HG03571 (cell line): ENCODE data around the gene TEX22.

ENCODE experiments used
- ATAC-seq: cut with Tn5 transposase; IDR thresholded peaks from one replicate; pipeline ENCODE4 v1.9.1; 2021; ENCODE audit not compliant: unreplicated experiment

Gene TEX22

DNA sequence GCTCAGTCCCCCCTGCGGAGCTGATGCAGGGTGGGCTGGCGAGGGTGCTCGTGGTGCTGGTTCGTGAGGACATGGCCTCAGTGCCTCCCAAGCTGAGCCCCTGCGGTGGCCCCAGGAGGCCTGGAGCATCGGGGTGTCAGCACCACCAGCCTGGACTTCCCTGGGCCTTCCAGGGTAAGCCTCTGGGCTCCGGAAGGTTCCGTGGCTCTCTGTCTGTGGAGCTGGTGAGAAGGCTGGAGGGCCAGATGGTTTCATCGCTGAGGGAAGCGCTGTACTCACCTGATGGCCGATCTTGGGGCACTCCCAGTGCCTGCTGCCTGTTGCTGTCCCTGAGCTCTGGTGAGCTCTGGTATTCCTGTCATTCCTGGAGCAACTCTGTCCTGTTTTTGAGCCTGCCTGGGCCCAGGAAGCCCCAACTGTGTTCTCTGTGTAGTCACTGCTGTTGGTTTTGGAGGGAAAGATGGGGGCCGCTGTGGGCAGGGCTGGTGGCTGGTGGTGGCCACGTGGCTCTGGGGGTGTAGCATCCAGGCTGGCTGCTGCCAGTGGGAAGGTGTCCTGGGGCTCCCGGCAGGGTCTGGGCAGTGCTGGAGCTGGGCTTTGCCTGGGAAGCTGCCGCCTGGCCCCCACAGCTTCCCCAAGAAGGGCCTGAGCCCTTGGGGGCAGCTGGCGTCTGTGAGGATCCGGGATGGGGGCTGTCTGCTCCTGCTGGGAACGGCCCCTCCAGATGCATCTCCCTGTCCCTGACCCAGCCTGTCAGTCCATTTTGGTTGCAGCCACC, 39.6 kb downstream of the TEX22 start:
- no peak for ATAC-seq

DNA sequence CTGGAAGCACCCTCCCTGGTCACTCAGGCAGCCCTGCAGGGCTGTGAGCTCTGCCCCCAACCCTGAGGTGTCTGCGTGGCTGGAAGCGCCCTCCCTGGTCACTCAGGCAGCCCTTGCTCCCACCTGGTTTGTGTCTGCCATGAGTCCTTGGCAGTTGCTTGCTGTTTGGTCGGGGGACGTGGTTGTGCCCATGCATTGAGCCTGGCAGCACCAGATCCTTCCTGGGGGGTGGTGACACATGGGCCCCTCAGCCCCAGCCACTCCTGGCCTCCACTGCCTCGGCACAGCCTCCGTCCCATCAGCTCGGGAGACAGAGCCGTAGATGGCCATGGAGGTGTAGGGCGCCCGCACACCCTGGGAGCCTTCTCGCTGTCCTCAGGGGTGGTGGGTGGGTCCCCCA, 40.8 kb downstream of the TEX22 start:
- no peak for ATAC-seq

DNA sequence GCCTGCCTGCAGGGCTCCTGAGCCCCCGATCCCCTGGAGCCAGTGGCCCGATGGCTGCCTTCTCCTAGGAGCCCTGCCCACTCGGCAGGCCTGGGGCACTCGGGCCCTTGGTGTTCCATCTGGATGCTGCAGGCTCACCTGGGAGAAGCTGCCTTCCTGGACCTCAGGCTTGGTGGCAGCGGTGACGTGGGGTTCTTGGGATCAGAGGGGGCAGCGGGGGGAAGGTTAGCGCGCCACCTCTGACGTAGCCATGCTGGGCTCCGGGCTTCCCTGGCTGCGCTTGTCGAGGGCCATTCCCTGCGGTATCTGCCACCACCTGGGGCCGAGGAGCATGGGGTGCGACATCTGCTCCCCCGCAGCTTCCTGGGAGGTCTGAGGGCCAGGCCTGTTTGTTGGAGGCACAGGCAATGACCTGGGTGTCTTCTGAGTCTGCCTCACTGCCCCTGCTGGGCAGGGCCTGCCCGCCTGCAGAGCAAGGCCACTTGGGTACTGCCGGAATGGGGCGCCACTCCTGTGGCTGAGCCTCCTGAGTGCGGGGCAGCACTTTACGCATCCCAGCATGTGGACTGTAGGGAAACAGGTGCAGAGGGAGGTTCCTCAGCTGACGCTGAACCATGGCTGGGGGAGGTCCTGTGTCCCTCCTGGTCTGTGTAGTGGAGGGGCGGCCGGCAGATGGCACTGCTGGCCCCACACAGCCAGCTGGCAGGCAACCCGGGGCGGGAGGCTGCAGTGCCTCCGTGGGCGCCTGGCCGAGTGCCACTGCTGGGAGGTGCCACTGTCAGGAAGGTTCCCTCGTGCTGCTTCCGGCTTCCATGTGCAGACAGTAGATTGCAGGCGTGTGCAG, 41.6 kb downstream of the TEX22 start:
- ATAC-seq, result no peak

DNA sequence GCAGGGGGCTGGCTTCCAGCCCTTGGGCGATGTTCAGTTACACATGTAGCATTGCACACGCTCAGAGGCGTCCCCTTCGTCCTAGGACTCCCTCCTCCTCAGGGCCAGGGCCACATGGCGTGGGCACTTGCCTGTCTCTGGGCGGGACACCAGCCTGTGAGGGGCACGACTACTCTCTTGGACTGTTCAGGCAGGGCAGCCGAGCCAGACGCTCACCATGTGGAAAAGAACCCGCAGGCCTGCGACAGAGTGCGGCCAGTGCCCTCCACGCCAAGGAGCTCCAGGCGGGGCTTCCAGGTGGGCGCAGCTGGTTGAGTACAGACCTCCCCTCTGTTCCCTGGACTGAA, 42.2 kb downstream of the TEX22 start:
- no peak for ATAC-seq

DNA sequence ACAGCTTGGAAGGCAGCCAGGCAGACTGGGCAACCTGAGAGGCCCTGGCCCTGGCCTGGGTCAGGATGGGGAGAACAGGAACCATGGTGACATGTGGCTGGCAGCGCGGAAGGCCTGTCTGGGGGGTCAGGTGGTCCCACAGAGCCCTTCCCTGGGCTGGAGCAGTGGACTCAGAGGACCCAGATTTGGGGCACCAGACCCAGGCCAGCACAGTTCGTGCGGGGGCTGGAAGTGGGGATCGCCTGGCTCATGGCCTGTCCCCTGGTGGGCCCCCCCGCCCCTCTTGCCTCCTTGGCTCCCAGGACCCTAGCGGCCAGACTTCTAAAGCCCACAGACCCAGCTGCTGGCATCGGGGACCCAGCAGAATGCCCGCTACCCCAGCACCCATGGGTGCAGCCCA, 42.7 kb downstream of the TEX22 start:
- ATAC-seq, result no peak

DNA sequence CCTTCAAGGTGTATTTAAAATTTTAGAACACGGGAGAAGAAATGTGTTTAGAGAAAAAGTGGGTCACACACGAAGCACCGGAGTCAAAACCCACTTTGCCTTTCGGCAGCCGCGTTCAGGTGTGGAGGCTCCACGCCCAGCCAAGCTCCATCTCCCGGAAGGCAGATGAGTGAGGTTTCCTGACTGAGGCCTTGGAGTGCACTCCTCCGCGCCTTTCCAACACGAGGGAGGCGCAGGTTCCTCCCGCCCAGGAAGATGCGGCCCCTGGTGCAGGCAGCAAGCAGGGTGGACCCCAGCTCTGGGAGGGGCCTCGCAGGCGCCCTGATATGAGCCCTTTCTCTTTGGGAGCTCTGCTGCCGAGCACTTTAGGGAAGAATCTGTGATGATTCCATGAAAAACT, 43.8 kb downstream of the TEX22 start:
- ATAC-seq, result no peak

DNA sequence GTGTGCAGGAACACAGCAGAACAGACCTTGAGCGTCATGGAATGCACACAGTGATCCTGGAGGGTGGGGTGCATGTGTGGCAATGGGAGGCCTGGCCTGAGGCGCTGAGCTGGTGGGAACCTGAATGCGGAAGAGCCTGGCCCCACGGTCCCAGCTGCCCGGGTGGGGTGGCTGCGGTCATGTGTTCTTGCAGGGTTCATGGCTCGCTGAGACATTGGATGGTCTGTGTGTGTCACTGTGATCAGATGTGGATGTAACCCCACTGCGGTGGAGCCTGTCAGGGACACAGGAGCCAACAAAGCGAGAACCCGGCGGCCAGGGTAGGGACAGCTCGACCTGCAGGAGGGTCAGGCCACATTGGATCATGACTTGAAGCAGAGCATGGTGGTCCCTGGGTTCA, 44.5 kb downstream of the TEX22 start:
- ATAC-seq, result no peak

DNA sequence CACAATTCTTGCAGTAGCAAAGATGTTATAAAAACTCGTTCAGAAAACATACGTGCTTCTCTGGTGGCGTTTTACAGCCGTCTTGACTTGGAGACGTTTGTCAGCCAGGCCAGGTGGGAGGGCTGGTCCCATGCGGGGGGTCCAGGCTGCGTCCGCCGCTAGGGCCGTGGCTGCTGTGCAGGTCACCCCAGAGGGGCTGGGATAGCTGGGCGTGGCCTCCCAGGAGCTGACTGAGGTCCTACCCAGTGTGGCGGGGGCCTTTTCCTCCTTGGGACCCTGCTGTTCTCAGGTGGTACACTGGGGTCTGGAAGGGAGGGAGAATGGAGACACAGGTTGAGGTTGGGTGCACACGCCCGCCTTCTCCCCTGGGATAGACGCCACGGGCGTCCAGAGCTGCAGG, 46.5 kb downstream of the TEX22 start:
- no peak for ATAC-seq

DNA sequence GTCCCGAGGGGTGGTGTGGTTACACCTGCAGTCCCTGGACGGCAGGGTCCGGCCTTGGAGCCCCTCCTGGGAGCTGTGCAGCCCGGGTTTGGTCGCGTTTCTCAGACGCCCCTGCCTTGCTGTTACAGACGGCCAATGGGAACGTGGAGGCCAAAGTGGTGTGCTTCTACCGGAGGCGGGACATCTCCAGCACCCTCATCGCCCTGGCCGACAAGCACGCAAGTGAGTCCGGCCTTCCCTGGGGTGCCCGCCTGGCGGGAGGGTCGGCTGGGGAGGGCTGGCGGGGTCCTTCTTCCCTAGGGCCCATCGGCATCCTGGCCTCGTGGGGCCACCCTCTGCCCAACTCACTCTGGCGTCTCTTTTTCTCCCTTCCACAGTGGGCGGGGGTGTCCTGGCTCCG, 47.0 kb downstream of the TEX22 start:
- no peak for ATAC-seq

DNA sequence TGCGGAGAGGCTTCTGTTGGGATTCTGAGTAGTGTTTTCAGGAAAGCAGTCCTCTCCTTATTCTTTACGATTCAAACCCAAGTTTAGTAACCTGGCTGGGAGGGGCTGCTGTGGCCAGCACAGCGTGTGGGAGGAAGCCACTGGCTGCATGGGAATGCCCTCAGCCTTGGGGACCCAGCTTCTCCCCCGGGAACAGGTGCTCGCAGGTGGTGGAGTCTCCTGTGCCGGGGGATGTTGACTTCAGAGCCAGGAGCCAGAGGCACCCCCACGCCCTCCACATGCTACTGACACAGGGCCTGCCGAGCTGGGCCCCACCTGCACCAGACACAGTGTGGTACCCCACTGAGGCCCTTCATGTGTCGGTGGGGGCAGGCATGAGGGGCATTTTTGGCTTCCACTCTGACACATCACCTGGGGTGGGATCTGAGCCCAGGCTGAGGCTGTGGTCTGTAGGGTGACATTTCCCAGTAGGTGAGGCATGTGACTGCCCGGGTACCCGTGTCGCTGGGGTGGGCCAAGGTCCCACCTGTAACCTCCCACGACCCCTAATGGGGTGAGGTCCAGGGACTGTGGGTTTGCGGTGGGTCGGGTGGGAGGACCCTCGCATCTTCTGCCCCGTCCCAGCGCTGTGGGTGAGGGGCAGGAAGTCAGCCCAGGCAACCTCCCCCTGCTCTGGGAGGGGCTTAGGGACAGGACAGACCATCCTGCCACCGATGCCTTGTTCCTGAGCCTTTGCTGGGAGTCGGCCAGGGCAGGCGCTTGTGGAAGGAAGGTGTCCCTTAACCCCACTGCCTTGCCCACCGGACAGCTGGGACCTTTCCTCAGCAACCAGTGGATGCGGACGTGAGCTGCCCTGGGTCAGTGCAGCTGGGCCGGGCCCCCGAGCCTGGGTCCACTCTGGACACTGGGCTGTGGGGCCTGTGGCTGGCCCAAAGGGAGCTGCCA, 47.8 kb downstream of the TEX22 start:
- no peak for ATAC-seq

DNA sequence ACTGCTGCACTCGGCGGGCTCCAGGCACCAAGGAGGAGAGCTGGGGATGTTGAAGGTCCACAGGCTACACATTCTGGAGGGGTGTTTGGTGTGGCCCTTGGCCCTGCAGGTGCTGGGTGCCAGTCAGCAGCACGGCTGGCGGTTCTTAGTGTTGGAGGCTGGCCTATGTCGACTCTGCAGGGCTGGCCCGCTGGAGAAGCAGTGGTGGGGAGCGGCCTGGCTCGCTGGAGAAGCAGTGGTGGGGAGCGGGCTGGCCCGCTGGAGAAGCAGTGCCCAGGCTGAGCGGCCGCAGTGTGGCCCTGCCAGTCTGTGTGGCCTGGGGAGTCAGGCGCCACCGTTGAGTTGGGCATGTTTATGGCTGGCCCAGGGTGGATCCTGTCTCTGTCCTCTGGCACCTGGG, 48.6 kb downstream of the TEX22 start:
- ATAC-seq, result no peak

DNA sequence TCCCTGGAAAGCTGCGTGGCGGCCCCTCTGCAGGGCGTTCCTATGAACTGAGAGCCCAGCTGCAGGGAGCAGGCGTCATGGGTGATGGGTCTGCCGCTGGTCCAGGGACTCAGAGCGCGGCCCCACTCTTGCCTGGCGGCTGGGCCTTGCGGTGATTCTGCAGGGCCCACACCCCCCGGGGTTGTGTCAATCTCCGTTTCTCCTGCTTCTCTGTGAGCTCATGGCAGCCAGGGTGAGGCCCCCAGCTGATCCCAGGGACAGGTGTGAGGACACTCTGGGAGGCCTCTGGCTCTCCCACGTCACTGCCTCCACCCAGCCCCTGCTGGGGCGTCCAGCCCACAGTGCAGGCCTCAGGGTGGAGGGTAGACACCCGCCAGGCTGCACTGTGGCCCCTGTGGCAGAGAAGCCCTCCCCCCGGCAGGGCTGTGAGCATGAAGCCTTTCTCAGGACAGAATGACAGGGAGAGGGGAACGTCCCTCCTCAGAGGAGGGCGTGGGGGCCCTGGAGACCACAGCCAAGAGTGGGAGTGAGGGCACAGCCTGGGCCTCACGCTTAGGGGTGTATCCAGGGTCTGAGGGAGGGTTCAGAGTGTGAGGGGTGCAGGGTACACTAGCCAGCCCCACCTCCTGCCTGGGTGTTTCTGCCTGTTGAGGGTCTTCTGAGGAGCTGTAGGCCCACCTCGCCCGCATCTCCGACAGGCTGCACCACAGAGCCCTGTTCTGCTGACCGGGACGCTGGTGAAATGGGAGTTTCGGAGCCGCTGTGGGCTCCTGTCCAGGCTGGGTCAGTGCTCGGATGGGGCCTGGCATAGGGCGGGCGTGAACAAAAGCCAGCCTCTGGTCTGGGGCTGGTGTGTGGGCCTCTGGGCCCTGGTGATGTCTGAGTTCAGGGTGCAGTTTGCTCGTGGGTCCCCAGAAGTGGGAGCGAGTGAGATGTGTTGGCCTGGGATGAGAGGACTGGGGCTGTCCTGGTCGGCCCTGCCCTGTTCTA, 49.6 kb downstream of the TEX22 start:
- ATAC-seq, result no peak

DNA sequence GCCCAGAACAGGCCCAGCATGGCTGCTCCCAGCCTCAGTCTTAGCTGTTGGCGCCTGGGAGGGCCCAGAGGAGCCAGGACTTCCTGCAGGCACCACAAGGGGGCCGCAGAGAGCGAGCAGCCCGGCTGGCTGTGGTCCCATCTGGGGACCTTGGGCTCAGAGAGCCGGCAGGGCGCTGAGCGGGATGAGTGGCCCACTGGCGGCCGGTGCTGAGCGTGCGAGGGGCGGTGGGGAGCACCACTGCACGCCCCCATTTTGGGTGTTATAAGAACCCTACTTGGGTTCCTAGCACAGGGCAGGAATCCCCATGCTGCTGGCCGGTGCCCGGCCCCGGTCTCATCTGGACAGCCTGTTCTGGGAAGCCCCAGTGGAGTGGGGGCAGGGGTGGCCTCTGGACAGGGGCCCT, 50.4 kb downstream of the TEX22 start:
- ATAC-seq, result no peak

DNA sequence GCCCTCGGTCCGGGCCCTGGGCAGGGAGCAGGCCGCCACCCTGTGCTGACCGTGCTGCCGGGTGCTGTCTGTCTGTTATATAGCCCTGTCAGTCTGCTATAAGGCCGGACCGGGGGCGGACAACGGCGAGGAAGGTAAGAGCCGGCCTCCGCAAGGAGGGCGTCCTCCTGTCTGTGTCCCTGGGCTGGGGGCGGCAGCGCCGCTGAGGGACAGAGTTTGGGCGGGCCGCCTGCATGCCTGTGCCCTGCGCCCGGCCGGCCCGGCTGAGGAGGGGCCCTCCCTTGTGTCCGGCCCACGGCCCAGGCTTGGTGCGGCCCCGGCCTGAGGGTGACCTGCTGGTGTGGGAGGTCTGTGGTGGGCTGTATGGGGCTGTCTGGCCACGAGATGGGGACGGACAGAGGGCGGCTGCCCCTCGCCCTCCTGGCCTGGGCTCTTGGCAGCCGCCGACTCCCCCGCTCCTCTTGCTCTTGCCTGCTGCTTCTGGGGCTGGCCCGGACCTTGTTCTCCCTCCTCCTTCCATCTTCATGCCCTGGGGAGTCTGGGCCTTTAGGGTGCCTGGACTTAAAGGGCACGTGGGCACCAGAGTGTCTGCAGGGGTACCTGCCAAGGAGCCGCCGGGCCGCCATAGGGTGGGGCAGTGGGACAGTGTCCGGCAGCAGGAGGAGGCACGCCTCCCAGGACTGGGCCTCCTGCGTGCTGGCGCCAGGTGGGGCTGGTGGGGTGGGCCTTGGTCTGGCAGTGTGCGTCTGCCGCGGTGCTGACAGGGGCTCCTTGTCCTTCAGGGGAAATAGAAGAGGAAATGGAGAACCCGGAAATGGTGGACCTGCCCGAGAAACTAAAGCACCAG, 51.2 kb downstream of the TEX22 start:
- ATAC-seq, result no peak

DNA sequence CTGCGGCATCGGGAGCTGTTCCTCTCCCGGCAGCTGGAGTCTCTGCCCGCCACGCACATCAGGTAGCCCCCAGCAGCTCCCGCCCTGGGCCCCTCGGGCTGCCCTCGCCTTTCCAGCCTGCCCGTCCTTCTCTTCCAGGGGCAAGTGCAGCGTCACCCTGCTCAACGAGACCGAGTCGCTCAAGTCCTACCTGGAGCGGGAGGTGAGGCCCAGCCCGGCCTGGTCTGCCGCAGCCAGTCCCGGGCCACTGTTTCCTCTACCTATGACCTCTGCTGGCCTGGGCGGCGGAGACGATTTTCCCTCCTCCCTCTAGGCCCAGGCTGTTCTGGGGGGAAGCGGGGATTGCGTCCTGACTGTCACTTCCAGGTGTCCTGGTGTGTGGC, 51.8 kb downstream of the TEX22 start:
- no peak for ATAC-seq

DNA sequence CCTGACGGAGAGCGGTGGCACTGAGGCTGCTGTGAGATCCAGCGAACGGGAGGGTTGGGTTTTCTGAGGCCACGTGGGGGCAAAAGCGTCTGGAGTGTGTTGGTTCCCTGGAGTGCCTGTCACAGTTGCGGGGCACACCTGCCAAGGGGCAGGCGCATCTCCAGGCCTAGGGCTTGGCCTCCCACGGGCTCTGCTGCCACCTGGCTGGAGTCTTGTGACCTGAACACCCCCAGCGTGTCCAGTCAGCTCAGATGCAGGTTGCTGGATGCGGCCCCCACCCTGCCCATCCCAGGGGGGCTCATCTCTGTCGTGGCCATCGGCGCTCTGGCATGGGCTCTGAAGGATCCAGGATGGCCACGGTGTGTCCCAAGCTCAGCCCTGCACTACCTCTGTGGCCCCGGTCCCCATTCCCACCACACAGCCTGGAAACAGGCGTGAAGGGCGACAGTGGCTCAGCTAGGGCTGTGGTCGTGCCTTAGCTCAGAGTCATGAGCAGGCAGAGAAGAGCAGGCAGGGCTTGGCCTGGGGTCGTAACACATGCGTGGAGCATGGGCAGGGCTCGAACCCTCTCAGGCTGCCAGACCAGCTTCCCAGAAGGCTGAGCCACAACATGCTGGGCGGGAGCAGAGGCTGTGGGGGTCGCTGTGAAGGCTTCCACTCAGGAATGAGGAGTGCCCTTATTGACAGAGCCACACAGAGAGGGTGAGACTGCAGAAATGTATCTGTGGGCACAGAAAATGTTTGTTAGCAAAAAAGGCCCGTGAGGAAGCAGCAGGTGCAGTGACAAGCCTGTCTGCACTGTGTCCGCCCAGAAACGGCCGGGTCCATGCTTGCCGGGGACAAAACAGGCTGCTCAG, 52.8 kb downstream of the TEX22 start:
- ATAC-seq, result no peak

DNA sequence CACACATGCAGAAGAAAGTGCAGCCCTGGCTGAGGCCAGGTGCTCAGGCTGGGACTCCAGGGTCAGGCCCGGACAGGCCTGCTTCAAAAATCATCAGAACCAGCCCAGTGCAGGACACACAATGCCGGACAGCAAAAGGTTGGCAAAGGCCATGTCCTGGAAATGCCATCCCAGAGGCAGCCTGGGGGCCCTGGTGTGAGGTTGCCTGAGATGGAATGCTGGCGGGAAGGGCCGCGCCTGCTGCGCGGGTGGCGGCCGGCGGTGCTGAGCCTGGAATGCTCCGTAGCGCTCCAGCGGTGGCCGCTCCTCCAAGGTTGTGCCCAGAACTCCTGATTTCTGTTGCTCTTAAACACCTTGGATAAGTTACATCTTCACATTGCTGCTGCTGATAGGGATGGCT, 54.6 kb downstream of the TEX22 start:
- ATAC-seq, result no peak

DNA sequence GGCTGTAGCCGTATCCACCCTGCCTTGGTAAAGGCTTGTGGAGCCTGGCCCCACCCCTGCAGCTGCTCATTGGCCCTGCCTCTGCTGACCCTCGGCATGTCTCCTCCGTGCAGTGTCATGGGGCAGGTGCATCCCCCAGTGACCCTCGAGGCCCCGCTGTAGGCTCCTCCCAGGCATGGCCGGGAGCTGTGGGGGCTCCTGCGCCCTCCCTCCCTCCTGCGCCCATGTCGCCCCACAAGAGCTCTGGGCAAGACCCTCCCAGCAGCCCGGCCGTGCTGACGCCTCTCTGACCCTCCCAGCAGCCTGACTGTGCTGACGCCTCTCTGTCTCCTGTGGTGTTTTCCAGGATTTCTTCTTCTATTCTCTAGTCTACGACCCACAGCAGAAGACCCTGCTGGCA, 55.5 kb downstream of the TEX22 start:
- no peak for ATAC-seq
